ENCODE results near the gene RPL23. TPM values are rescaled to one million over a fixed set of nuclear protein-coding genes. Genes with fewer than 3 reads are reported as not detected.

Gene RPL23
- total and polyA plus RNA-seq, 9 of the 15 experiments (the other 6 are each of a cell fraction or from before 2014, with no cell fraction given) = 1,745 to 3,667 (median 3,096) TPM

GRCh38 chr17:38868817-38869525, 15.4 kb upstream of the RPL23 start (continued):
- TF ChIP-seq AFF1 (IDR thresholded peaks at IDR 0.05; ENCODE audit: low read depth in 1 of 2, partially characterized antibody in 2 of 2) (peak in 1 of 2 experiments; percentile 65), SMARCC2 (IDR thresholded peaks at IDR 0.05; ENCODE audit: low read depth) (no peak), TCF3 (CRISPR knock-in tag; IDR thresholded peaks at IDR 0.05) (0 out of 2 replicates have a peak, but pooled peaks have one; percentile 5), ZNF316 (IDR thresholded peaks at IDR 0.05) (no peak), HDAC2 (IDR thresholded peaks at IDR 0.05) (peak; percentile 46; the same call in 1 of the 2 replicates), HMG20B (CRISPR knock-in tag; IDR thresholded peaks at IDR 0.05) (no peak), GTF2A2 (tag; IDR thresholded peaks at IDR 0.05) (no peak), NFE2 (IDR thresholded peaks at IDR 0.05; ENCODE audit: low read depth) (no peak), MED1 (CRISPR knock-in tag; IDR thresholded peaks at IDR 0.05; ENCODE audit: borderline replicate concordance) (no peak), FOS (IDR thresholded peaks at IDR 0.05; ENCODE audit: extremely low read depth, insufficient read length) (no peak), SRSF3 (IDR thresholded peaks at IDR 0.05; ENCODE audit: insufficient read depth, low read length) (no peak), CBX8 (IDR thresholded peaks at IDR 0.05; ENCODE audit: borderline replicate concordance, extremely low read depth, low read depth, low read length, poor library complexity, severe bottlenecking) (no peak), GTF2E2 (tag; IDR thresholded peaks at IDR 0.05) (no peak), NR3C1 (CRISPR knock-in tag; IDR thresholded peaks at IDR 0.05) (no peak), NFYB (IDR thresholded peaks at IDR 0.05; ENCODE audit: extremely low read depth, insufficient read length) (no peak), PCBP1 (IDR thresholded peaks at IDR 0.05; ENCODE audit: low read depth, low read length, poor library complexity, severe bottlenecking) (no peak), KHSRP (IDR thresholded peaks at IDR 0.05) (no peak), RUNX1 (IDR thresholded peaks at IDR 0.05; ENCODE audit: low read depth) (no peak), POLR2A (conservative IDR thresholded peaks at IDR 0.05) (no peak), ARID1B (IDR thresholded peaks at IDR 0.05) (no peak), CHD2 (IDR thresholded peaks at IDR 0.05; ENCODE audit: low read depth, low read length) (peak; percentile 24; the same call in 1 of the 2 replicates), PHB2 (IDR thresholded peaks at IDR 0.05; ENCODE audit: low read depth) (no peak), IFI16 (CRISPR knock-in tag; IDR thresholded peaks at IDR 0.05) (no peak), NFRKB (IDR thresholded peaks at IDR 0.05; ENCODE audit: low read depth) (no peak), ZNF830 (CRISPR knock-in tag; IDR thresholded peaks at IDR 0.05) (no peak), BRD4 (IDR thresholded peaks at IDR 0.05) (peak; percentile 93), BRCA1 (IDR thresholded peaks at IDR 0.05) (no peak), BRCA1 (CRISPR knock-in tag; IDR thresholded peaks at IDR 0.05) (no peak)
